Endothelial cell of umbilical vein (primary cell): ENCODE results near the gene FLVCR2.

Experiments
- CTCF ChIP-seq, 2 donors: IDR thresholded peaks; 1 replicate in 1 of 2; 2 replicates in 1 of 2; pipeline ENCODE4 v1.5.1; 2011; ENCODE audit warnings: low read length in 2 of 2, mild to moderate bottlenecking in 2 of 2, moderate library complexity in 2 of 2, control low read depth in 1 of 2, inconsistent platforms in 1 of 2, low read depth in 1 of 2; ENCODE audit not compliant: insufficient read depth in 1 of 2; ENCODE audit errors: extremely low read depth in 1 of 2
- EZH2 ChIP-seq: IDR thresholded peaks from 2 replicates; pipeline ENCODE4 v1.6.1; 2012; ENCODE audit warnings: borderline replicate concordance, low read depth, mild to moderate bottlenecking, moderate library complexity, low read length, inconsistent platforms; ENCODE audit not compliant: severe bottlenecking
- FOS ChIP-seq: IDR thresholded peaks from 2 replicates; pipeline ENCODE4 v1.6.1; 2011; ENCODE audit warnings: mild to moderate bottlenecking, low read length, moderate library complexity, borderline replicate concordance; ENCODE audit not compliant: insufficient read depth
- JUN ChIP-seq: IDR thresholded peaks from 2 replicates; pipeline ENCODE4 v1.6.1; 2011; ENCODE audit warnings: borderline replicate concordance, low read depth; ENCODE audit not compliant: insufficient read length, insufficient read depth
- MAX ChIP-seq: IDR thresholded peaks from 2 replicates; pipeline ENCODE4 v1.6.1; 2011; ENCODE audit not compliant: insufficient read depth, insufficient read length
- MYC ChIP-seq: IDR thresholded peaks from one replicate; pipeline ENCODE4 v1.6.1; 2011; ENCODE audit warnings: mild to moderate bottlenecking, low read depth, low read length
- POLR2A ChIP-seq: IDR thresholded peaks from 2 replicates; pipeline ENCODE4 v1.6.1; 2012; ENCODE audit warnings: low read depth, mild to moderate bottlenecking, control low read depth, low read length
- POLR2AphosphoS5 ChIP-seq: IDR thresholded peaks from 2 replicates; pipeline ENCODE4 v1.6.1; 2012; ENCODE audit warnings: low read depth, mild to moderate bottlenecking, control low read depth, low read length, moderate library complexity; ENCODE audit not compliant: insufficient read depth

DNA sequence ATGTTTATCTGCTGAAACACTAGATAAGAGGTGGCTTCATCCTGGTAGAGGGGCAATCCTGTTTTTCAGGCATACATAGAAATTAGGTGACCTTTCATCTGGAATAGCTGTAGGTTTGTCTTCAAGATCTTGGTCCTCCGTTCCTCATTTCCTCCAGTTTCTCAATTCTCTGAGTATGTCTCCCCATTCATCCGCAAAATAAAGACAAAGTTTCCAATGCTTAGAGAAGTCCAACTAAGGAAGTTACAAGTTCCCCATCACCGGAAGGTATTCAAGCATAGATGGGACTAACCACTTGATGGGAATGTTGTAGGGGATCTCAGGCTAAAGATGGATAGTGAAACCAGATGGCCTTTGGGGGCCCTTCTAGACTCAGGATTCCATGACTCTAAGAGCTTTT lies 48.0 kb downstream of the FLVCR2 start:
- TF ChIP-seq CTCF (IDR thresholded peaks at IDR 0.05; ENCODE audit: extremely low read depth in 1 of 2, insufficient read depth in 1 of 2, low read depth in 1 of 2, low read length in 2 of 2) = no peak
- TF ChIP-seq JUN = no peak
- no peak for TF ChIP-seq POLR2A
- TF ChIP-seq MAX = no peak
- TF ChIP-seq MYC = no peak
- no peak for TF ChIP-seq POLR2AphosphoS5
- TF ChIP-seq FOS = no peak
- no peak for TF ChIP-seq EZH2
